ENCODE results near the gene MEI1. TPM values are rescaled to one million over a fixed set of nuclear protein-coding genes. Genes with fewer than 3 reads are reported as not detected.

Gene MEI1
- total and polyA plus RNA-seq, 9 of the 15 experiments (the other 6 are each of a cell fraction or from before 2014, with no cell fraction given): 0.08 to 0.68 (median 0.18) TPM; not detected in 2

DNA sequence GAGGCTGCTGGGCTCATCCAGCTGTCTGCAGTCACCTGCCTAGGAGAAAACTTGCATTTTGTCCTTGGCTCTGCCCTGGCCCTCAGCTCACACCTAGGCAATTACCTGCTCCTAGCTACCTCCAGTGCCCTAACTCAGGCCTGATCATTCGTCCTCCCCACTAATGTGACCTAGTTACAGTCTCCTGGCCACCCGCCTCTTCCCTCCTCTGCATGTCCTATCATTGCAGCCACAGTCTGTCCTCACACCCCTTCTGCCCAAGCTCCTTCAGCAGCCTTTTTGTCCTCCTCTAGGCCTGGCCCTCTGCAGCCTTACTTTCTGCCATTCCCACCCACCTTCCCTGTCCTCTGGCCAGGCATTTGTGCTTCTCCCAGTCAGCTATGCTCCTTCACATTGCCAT is 83.4 kb downstream of the MEI1 start:
- ChIA-PET CTCF (ENCODE audit: low intra/inter-chr PET ratio) (no interaction called here), POLR2A (interaction anchor here (0.7 to 2.1 kb wide), 3 partner anchors 15 to 686 kb away, joined by 3 to 9 read pairs (median 3); partner anchors contain the start of gene CCDC134)
- Histone ChIP-seq H3K27ac (ENCODE audit: extremely low read depth, low read depth, low read length) (no peak overlapping the region), H3K4me3 (no peak overlapping the region), H3K9ac (ENCODE audit: insufficient read depth in 1 of 2, low read depth in 2 of 2, low read length in 2 of 2) (no peak overlapping the region), H4K20me1 (replicated peaks; ENCODE audit: control insufficient read depth, insufficient read depth, low read length) (no peaks in the 10 kb centered on the region), H3K4me1 (replicated peaks in 1 of 2; ENCODE audit: control insufficient read depth in 2 of 2, insufficient read depth in 2 of 2, low read length in 2 of 2) (peaks cover 0 to 6% of the 10 kb centered on the region in 2 experiments; a peak in 2 of 5 replicates), H3K36me3 (ENCODE audit: control insufficient read depth, insufficient read depth, low read length) (no peaks in the 10 kb centered on the region), H3K79me2 (ENCODE audit: control insufficient read depth, insufficient read depth, low read length) (no peaks in the 10 kb centered on the region), H3K9me3 (replicated peaks; ENCODE audit: control insufficient read depth, insufficient read depth, low read depth, low read length) (no peaks in the 10 kb centered on the region), H3K9me1 (ENCODE audit: control insufficient read depth, insufficient read depth, low read length) (no peaks in the 10 kb centered on the region), H3K27me3 (ENCODE audit: control insufficient read depth in 2 of 2, insufficient read depth in 2 of 2, low read length in 2 of 2) (no peaks in the 10 kb centered on the region), H3K4me2 (ENCODE audit: insufficient read depth, low read length) (no peak overlapping the region), H2AFZ (ENCODE audit: low read depth, low read length) (no peak overlapping the region)
- BruUV-seq (replicated peaks): no TSS peak
- TF ChIP-seq POLR2H (tag; IDR thresholded peaks at IDR 0.05; ENCODE audit: low read depth) (no peak), SAFB (IDR thresholded peaks at IDR 0.05; ENCODE audit: borderline replicate concordance, low read depth, low read length) (no peak), ZNF408 (CRISPR knock-in tag; IDR thresholded peaks at IDR 0.05; ENCODE audit: low read depth) (no peak), TSC22D4 (tag; IDR thresholded peaks at IDR 0.05) (no peak), FOXA3 (CRISPR knock-in tag; conservative IDR thresholded peaks at IDR 0.05 in 1 of 2, IDR thresholded peaks at IDR 0.05 in 1 of 2) (no peak), CBX8 (IDR thresholded peaks at IDR 0.05; ENCODE audit: borderline replicate concordance, extremely low read depth, low read depth, low read length, poor library complexity, severe bottlenecking) (no peak), BACH1 (tag; IDR thresholded peaks at IDR 0.05) (no peak), ZNF431 (CRISPR knock-in tag; IDR thresholded peaks at IDR 0.05) (no peak), STAT5A (IDR thresholded peaks at IDR 0.05; ENCODE audit: borderline replicate concordance, low read length) (no peak), TGIF2 (CRISPR knock-in tag; IDR thresholded peaks at IDR 0.05) (no peak), RFX1 (IDR thresholded peaks at IDR 0.05) (no peak), ZNF12 (CRISPR knock-in tag; IDR thresholded peaks at IDR 0.05) (no peak), MAFG (tag; conservative IDR thresholded peaks at IDR 0.05) (no peak), ATF7 (IDR thresholded peaks at IDR 0.05) (no peak), YBX1 (IDR thresholded peaks at IDR 0.05) (no peak)
- TF ChIP-seq, protein P1, sequence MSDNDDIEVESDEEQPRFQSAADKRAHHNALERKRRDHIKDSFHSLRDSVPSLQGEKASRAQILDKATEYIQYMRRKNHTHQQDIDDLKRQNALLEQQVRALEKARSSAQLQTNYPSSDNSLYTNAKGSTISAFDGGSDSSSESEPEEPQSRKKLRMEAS (CRISPR knock-in tag; IDR thresholded peaks at IDR 0.05): no peak
- TF ChIP-seq, protein P2, sequence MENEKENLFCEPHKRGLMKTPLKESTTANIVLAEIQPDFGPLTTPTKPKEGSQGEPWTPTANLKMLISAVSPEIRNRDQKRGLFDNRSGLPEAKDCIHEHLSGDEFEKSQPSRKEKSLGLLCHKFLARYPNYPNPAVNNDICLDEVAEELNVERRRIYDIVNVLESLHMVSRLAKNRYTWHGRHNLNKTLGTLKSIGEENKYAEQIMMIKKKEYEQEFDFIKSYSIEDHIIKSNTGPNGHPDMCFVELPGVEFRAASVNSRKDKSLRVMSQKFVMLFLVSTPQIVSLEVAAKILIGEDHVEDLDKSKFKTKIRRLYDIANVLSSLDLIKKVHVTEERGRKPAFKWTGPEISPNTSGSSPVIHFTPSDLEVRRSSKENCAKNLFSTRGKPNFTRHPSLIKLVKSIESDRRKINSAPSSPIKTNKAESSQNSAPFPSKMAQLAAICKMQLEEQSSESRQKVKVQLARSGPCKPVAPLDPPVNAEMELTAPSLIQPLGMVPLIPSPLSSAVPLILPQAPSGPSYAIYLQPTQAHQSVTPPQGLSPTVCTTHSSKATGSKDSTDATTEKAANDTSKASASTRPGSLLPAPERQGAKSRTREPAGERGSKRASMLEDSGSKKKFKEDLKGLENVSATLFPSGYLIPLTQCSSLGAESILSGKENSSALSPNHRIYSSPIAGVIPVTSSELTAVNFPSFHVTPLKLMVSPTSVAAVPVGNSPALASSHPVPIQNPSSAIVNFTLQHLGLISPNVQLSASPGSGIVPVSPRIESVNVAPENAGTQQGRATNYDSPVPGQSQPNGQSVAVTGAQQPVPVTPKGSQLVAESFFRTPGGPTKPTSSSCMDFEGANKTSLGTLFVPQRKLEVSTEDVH (IDR thresholded peaks at IDR 0.05; ENCODE audit: low read depth, partially characterized antibody): no peak
- ATAC-seq (no peak), DNase-seq (ENCODE audit: extremely low read depth in 1 of 4, low spot score in 3 of 4) (no peak), FAIRE-seq (no peak)
- WGBS (ENCODE audit: insufficient coverage, low coverage, missing lambda C conversion rate): 34% methylated on average over 2 of the region's 2 CpGs
- in situ Hi-C loops (cut with MboI): no loop called here
- intact Hi-C loops (cut with micrococcal nuclease): no loop called here

All from K562 (cell line).